ACC112 (cell line): ENCODE measurements around the gene DYNLT2.
"Not testable (repeated sequence)": the region's sequence is repeated elsewhere in the genome, so short reads cannot be mapped to it uniquely, and the experiment has no call there.

Experiments
- H2AFZ ChIP-seq: fragments of 200-600 bp; sonication (generic); one replicate; pipeline ENCODE4 v1.6.0; 2017; ENCODE audit warnings: antibody characterized with exemption, low read length; ENCODE audit not compliant: unreplicated experiment
- H3K27ac ChIP-seq: fragments of 200-600 bp; sonication (generic); 2 replicates; pipeline ENCODE4 v1.5.1; 2014; ENCODE audit warnings: low read depth, mild to moderate bottlenecking, antibody characterized with exemption, low read length, moderate library complexity
- H3K27me3 ChIP-seq: fragments of 200-600 bp; sonication (generic); 2 replicates; pipeline ENCODE4 v1.6.1; 2014; ENCODE audit warnings: mild to moderate bottlenecking, antibody characterized with exemption, low read length, moderate library complexity, mixed read lengths; ENCODE audit not compliant: insufficient read depth
- H3K36me3 ChIP-seq: fragments of 200-600 bp; sonication (generic); 2 replicates; pipeline ENCODE4 v1.6.1; 2016; ENCODE audit warnings: mild to moderate bottlenecking, antibody characterized with exemption, low read length, moderate library complexity, mixed read lengths; ENCODE audit not compliant: insufficient read depth
- H3K4me1 ChIP-seq: fragments of 200-600 bp; sonication (generic); one replicate; pipeline ENCODE4 v1.6.1; 2016; ENCODE audit warnings: low read length, mixed read lengths; ENCODE audit not compliant: insufficient read depth, unreplicated experiment, control insufficient read depth
- H3K4me3 ChIP-seq: fragments of 200-600 bp; sonication (generic); 2 replicates; pipeline ENCODE4 v1.5.1; 2014; ENCODE audit warnings: mild to moderate bottlenecking, low read depth, low read length
- H3K79me2 ChIP-seq: fragments of 200-600 bp; sonication (generic); one replicate; pipeline ENCODE4 v1.6.0; 2016; ENCODE audit warnings: low read length; ENCODE audit not compliant: control insufficient read depth, unreplicated experiment, insufficient read depth

DYNLT2 gene

GRCh38 chr6:169766232-169766631 is 14.9 kb upstream of the DYNLT2 start:
- peaks cover 8% of the 10 kb centered on the region; the same call in 1 of the 2 replicates for H3K36me3 ChIP-seq
- H3K4me3 ChIP-seq = no peak overlapping the region
- H3K27ac ChIP-seq = no peak overlapping the region
- H3K4me1 ChIP-seq = no peaks in the 10 kb centered on the region
- no peaks in the 10 kb centered on the region for H3K27me3 ChIP-seq
- no peaks in the 10 kb centered on the region for H3K79me2 ChIP-seq
- no peak overlapping the region for H2AFZ ChIP-seq

- not testable (repeated sequence) for H3K27me3 ChIP-seq, H3K79me2 ChIP-seq, H3K4me3 ChIP-seq, H3K4me1 ChIP-seq, H3K27ac ChIP-seq, H2AFZ ChIP-seq
- peaks cover 10% of the 10 kb centered on the region for H3K36me3 ChIP-seq
These were observed 14.4 kb upstream of the DYNLT2 start for GRCh38 chr6:169765789-169766188.

- H3K36me3 ChIP-seq = peaks cover 19% of the 10 kb centered on the region
- H3K4me1 ChIP-seq = no peaks in the 10 kb centered on the region
- no peaks in the 10 kb centered on the region for H3K27me3 ChIP-seq
- no peak overlapping the region for H3K27ac ChIP-seq
- H2AFZ ChIP-seq = no peak overlapping the region
- H3K79me2 ChIP-seq = no peaks in the 10 kb centered on the region
- no peak overlapping the region for H3K4me3 ChIP-seq
These were observed 12.5 kb upstream of the DYNLT2 start for GRCh38 chr6:169763881-169764280.

GRCh38 chr6:169763308-169763707 is 11.9 kb upstream of the DYNLT2 start:
- Histone ChIP-seq H3K27ac (no peak overlapping the region), H3K79me2 (no peaks in the 10 kb centered on the region), H3K36me3 (peaks cover 19% of the 10 kb centered on the region), H2AFZ (no peak overlapping the region), H3K4me3 (no peak overlapping the region), H3K4me1 (no peaks in the 10 kb centered on the region), H3K27me3 (no peaks in the 10 kb centered on the region)

GRCh38 chr6:169755162-169755561 is 3.8 kb upstream of the DYNLT2 start:
- peaks cover 26% of the 10 kb centered on the region for H3K79me2 ChIP-seq
- no peak overlapping the region for H2AFZ ChIP-seq
- H3K36me3 ChIP-seq = 0 out of 2 replicates have a peak, but pooled peaks cover 4% of the 10 kb centered on the region
- no peak overlapping the region for H3K4me3 ChIP-seq
- peaks cover 13% of the 10 kb centered on the region for H3K4me1 ChIP-seq
- H3K27ac ChIP-seq = no peak overlapping the region
- H3K27me3 ChIP-seq = no peaks in the 10 kb centered on the region

- no peaks in the 10 kb centered on the region for H3K36me3 ChIP-seq
- H3K27me3 ChIP-seq = no peaks in the 10 kb centered on the region
- peaks cover 13% of the 10 kb centered on the region for H3K4me1 ChIP-seq
- peaks cover 36% of the 10 kb centered on the region for H3K79me2 ChIP-seq
- peak overlapping the region; percentile 83 for H3K4me3 ChIP-seq
- peak overlapping the region; percentile 81 for H3K27ac ChIP-seq
- H2AFZ ChIP-seq = peak overlapping the region; percentile 66
These were observed 777 bp upstream of the DYNLT2 start for GRCh38 chr6:169752074-169752623.

GRCh38 chr6:169746556-169746955 is 4.8 kb downstream of the DYNLT2 start:
- Histone ChIP-seq H3K79me2 (peaks cover 22% of the 10 kb centered on the region), H3K36me3 (no peaks in the 10 kb centered on the region), H3K4me1 (peaks cover 4% of the 10 kb centered on the region), H2AFZ (no peak overlapping the region), H3K4me3 (no peak overlapping the region), H3K27me3 (no peaks in the 10 kb centered on the region), H3K27ac (no peak overlapping the region)

- Histone ChIP-seq H3K4me3 (no peak overlapping the region), H2AFZ (no peak overlapping the region), H3K79me2 (peaks cover 12% of the 10 kb centered on the region), H3K27me3 (no peaks in the 10 kb centered on the region), H3K36me3 (no peaks in the 10 kb centered on the region), H3K27ac (no peak overlapping the region), H3K4me1 (peaks cover 2% of the 10 kb centered on the region)
These were observed 6.0 kb downstream of the DYNLT2 start for GRCh38 chr6:169745405-169745804.

- Histone ChIP-seq H3K27ac (no peak overlapping the region), H3K27me3 (peaks cover 18% of the 10 kb centered on the region), H3K79me2 (no peaks in the 10 kb centered on the region), H2AFZ (no peak overlapping the region), H3K4me1 (no peaks in the 10 kb centered on the region), H3K36me3 (no peaks in the 10 kb centered on the region), H3K4me3 (no peak overlapping the region)
These were observed 10.0 kb downstream of the DYNLT2 start for GRCh38 chr6:169741344-169741743.

GRCh38 chr6:169738976-169739529 is 12.3 kb downstream of the DYNLT2 start:
- Histone ChIP-seq H3K36me3 (no peaks in the 10 kb centered on the region), H3K27me3 (peaks cover 31% of the 10 kb centered on the region), H3K79me2 (no peaks in the 10 kb centered on the region), H3K27ac (no peak overlapping the region), H2AFZ (no peak overlapping the region), H3K4me1 (no peaks in the 10 kb centered on the region), H3K4me3 (no peak overlapping the region)

GRCh38 chr6:169738204-169738975 is 13.0 kb downstream of the DYNLT2 start:
- H3K27me3 ChIP-seq = peaks cover 35% of the 10 kb centered on the region
- no peaks in the 10 kb centered on the region for H3K79me2 ChIP-seq
- no peak overlapping the region for H3K27ac ChIP-seq
- H3K36me3 ChIP-seq = no peaks in the 10 kb centered on the region
- H3K4me1 ChIP-seq = no peaks in the 10 kb centered on the region
- H2AFZ ChIP-seq = no peak overlapping the region
- H3K4me3 ChIP-seq = no peak overlapping the region
